DOHH2 (cell line): ENCODE data around the gene CASZ1.

ENCODE experiments used
- H3F3A ChIP-seq: fragments of 200-600 bp; sonication (generic), shearing (Covaris generic); 2 replicates; pipeline ENCODE4 v1.6.0; 2016; ENCODE audit warnings: antibody characterized with exemption, mild to moderate bottlenecking; ENCODE audit not compliant: control insufficient read depth, insufficient read depth
- H3K27ac ChIP-seq: fragments of 200-600 bp; sonication (generic); 2 replicates; pipeline ENCODE4 v1.5.1; 2014; ENCODE audit warnings: low read depth, mild to moderate bottlenecking, low read length, moderate library complexity
- H3K27me3 ChIP-seq: fragments of 200-600 bp; sonication (generic); 2 replicates; pipeline ENCODE4 v1.6.1; 2014; ENCODE audit warnings: mild to moderate bottlenecking, low read length, mixed read lengths; ENCODE audit not compliant: control insufficient read depth
- H3K36me3 ChIP-seq: fragments of 200-600 bp; sonication (generic); 2 replicates; pipeline ENCODE4 v1.6.1; 2014; ENCODE audit warnings: mild to moderate bottlenecking, low read length, moderate library complexity, mixed read lengths; ENCODE audit not compliant: control insufficient read depth
- H3K4me1 ChIP-seq: fragments of 200-600 bp; sonication (generic); 2 replicates; pipeline ENCODE4 v1.6.1; 2014; ENCODE audit warnings: mild to moderate bottlenecking, low read length, mixed read lengths; ENCODE audit not compliant: control insufficient read depth
- H3K4me2 ChIP-seq: fragments of 200-600 bp; sonication (generic); 2 replicates; pipeline ENCODE4 v1.6.0; 2014; ENCODE audit warnings: mild to moderate bottlenecking, low read length, moderate library complexity
- H3K4me3 ChIP-seq: fragments of 200-600 bp; sonication (generic); 2 replicates; pipeline ENCODE4 v1.5.1; 2014; ENCODE audit warnings: mild to moderate bottlenecking, low read length, mixed read lengths
- H3K79me2 ChIP-seq: fragments of 200-600 bp; sonication (generic); 2 replicates; pipeline ENCODE4 v1.6.1; 2014; ENCODE audit warnings: mild to moderate bottlenecking, low read length, mixed read lengths; ENCODE audit not compliant: control insufficient read depth
- H3K9me2 ChIP-seq: fragments of 200-600 bp; sonication (generic); replicated peaks from 2 replicates; pipeline ENCODE4 v1.6.1; 2014; ENCODE audit warnings: mild to moderate bottlenecking, low read length, mixed read lengths; ENCODE audit not compliant: control insufficient read depth
- H3K9me3 ChIP-seq: fragments of 200-600 bp; sonication (generic); 2 replicates; pipeline ENCODE4 v1.6.1; 2014; ENCODE audit warnings: antibody characterized with exemption, low read length, mixed read lengths; ENCODE audit not compliant: control insufficient read depth, insufficient read depth
- H4K20me1 ChIP-seq: fragments of 200-600 bp; sonication (generic); 2 replicates; pipeline ENCODE4 v1.6.0; 2014; ENCODE audit warnings: low read depth, mild to moderate bottlenecking, antibody characterized with exemption, low read length, moderate library complexity; ENCODE audit not compliant: control insufficient read depth, insufficient read depth
- CTCF ChIP-seq: fragments of 200-600 bp; sonication (generic); IDR thresholded peaks from one replicate; pipeline ENCODE4 v1.5.1; 2014; ENCODE audit warnings: antibody characterized with exemption, mild to moderate bottlenecking, low read depth, low read length; ENCODE audit not compliant: poor library complexity, severe bottlenecking
- EZH2phosphoT487 ChIP-seq: fragments of 200-600 bp; sonication (generic); IDR thresholded peaks from 2 replicates; pipeline ENCODE4 v1.6.1; 2017; ENCODE audit warnings: borderline replicate concordance, mild to moderate bottlenecking, antibody characterized with exemption, low read length, moderate library complexity, mixed read lengths

CASZ1 gene

GRCh38 chr1:10634428-10635084 lies 161.9 kb downstream of the CASZ1 start:
- no peak overlapping the region for H3K27ac ChIP-seq
- H3K4me2 ChIP-seq = no peak overlapping the region
- no peaks in the 10 kb centered on the region for H3K9me3 ChIP-seq
- H3K9me2 ChIP-seq = no peaks in the 10 kb centered on the region
- TF ChIP-seq CTCF (no peak), EZH2phosphoT487 (no peak)
- H4K20me1 ChIP-seq = no peaks in the 10 kb centered on the region
- H3K27me3 ChIP-seq = no peaks in the 10 kb centered on the region
- peaks cover 6% of the 10 kb centered on the region; the same call in 1 of the 2 replicates for H3F3A ChIP-seq
- no peaks in the 10 kb centered on the region for H3K36me3 ChIP-seq
- no peaks in the 10 kb centered on the region for H3K4me1 ChIP-seq
- no peaks in the 10 kb centered on the region for H3K79me2 ChIP-seq
- H3K4me3 ChIP-seq = no peak overlapping the region

GRCh38 chr1:10634075-10634427 lies 162.4 kb downstream of the CASZ1 start:
- Histone ChIP-seq H3K4me3 (no peak overlapping the region), H3K4me1 (no peaks in the 10 kb centered on the region), H4K20me1 (no peaks in the 10 kb centered on the region), H3K9me2 (no peaks in the 10 kb centered on the region), H3K9me3 (no peaks in the 10 kb centered on the region), H3K27ac (no peak overlapping the region), H3F3A (peaks cover 6% of the 10 kb centered on the region; the same call in 1 of the 2 replicates), H3K27me3 (no peaks in the 10 kb centered on the region), H3K79me2 (no peaks in the 10 kb centered on the region), H3K36me3 (no peaks in the 10 kb centered on the region), H3K4me2 (no peak overlapping the region)
- TF ChIP-seq CTCF (no peak), EZH2phosphoT487 (no peak)

GRCh38 chr1:10633416-10633815 lies 163.0 kb downstream of the CASZ1 start:
- H3K4me1 ChIP-seq = no peaks in the 10 kb centered on the region
- H3K9me2 ChIP-seq = no peaks in the 10 kb centered on the region
- H4K20me1 ChIP-seq = no peaks in the 10 kb centered on the region
- peaks cover 6% of the 10 kb centered on the region; the same call in 1 of the 2 replicates for H3F3A ChIP-seq
- no peaks in the 10 kb centered on the region for H3K27me3 ChIP-seq
- no peaks in the 10 kb centered on the region for H3K79me2 ChIP-seq
- no peaks in the 10 kb centered on the region for H3K9me3 ChIP-seq
- no peaks in the 10 kb centered on the region for H3K36me3 ChIP-seq
- TF ChIP-seq EZH2phosphoT487 (no peak), CTCF (no peak)
- no peak overlapping the region for H3K4me3 ChIP-seq
- no peak overlapping the region for H3K4me2 ChIP-seq
- H3K27ac ChIP-seq = no peak overlapping the region
